Inferior parietal cortex (tissue), 1 donor: ENCODE data around the gene XPO6.
"Not testable (repeated sequence)": the region's sequence is repeated elsewhere in the genome, so short reads cannot be mapped to it uniquely, and the experiment has no call there.

ENCODE experiments used
- DNase-seq: peaks from one replicate; pipeline ENCODE4 v3.0.0-alpha.2; 2016; ENCODE audit errors: extremely low spot score

Gene XPO6, protein sequence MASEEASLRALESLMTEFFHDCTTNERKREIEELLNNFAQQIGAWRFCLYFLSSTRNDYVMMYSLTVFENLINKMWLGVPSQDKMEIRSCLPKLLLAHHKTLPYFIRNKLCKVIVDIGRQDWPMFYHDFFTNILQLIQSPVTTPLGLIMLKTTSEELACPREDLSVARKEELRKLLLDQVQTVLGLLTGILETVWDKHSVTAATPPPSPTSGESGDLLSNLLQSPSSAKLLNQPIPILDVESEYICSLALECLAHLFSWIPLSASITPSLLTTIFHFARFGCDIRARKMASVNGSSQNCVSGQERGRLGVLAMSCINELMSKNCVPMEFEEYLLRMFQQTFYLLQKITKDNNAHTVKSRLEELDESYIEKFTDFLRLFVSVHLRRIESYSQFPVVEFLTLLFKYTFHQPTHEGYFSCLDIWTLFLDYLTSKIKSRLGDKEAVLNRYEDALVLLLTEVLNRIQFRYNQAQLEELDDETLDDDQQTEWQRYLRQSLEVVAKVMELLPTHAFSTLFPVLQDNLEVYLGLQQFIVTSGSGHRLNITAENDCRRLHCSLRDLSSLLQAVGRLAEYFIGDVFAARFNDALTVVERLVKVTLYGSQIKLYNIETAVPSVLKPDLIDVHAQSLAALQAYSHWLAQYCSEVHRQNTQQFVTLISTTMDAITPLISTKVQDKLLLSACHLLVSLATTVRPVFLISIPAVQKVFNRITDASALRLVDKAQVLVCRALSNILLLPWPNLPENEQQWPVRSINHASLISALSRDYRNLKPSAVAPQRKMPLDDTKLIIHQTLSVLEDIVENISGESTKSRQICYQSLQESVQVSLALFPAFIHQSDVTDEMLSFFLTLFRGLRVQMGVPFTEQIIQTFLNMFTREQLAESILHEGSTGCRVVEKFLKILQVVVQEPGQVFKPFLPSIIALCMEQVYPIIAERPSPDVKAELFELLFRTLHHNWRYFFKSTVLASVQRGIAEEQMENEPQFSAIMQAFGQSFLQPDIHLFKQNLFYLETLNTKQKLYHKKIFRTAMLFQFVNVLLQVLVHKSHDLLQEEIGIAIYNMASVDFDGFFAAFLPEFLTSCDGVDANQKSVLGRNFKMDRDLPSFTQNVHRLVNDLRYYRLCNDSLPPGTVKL

DNA sequence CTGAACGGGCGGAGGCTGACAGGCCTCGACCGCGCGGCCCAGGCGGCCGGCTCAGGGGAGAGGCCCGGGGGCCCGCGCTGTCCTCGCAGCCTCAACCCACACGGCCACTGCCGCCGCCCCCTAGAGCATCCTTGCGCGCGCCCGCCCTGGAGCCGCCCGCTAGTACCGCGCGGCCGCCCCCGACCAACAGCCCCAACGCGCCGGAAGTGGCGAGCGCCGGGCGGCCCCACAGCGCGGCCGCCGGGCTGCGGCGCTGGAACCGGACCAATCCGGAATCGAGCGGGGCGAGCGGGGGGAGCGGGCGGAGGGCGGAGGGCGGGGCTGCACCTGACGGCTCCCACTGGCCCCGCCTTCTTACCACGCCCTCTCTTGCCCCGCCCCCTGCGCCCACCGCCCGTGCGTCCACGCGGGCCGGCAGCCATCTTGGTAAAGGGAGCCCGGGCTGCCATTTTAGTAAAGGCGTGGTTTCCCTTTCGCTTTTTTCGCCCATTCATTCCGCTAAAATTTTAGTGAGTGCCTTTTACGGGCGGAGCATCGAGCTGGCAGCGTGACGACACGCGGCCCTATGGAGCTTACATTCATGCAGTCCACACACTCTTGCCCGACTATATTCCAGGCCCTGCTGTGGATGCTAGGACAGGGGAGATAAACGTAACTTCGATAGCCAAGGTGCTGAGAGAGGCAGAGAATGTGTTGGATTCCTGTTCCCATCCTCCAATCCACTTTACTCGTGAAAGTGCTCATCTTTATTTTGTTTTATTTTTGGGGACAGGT is at the start of gene XPO6:
Gene XPO6 (minus strand): TSS at position 208 of the 774 bp plus-strand sequence. CDS start 597 bp downstream, outside the sequence.
- DNase-seq, result peak; percentile 89

DNA sequence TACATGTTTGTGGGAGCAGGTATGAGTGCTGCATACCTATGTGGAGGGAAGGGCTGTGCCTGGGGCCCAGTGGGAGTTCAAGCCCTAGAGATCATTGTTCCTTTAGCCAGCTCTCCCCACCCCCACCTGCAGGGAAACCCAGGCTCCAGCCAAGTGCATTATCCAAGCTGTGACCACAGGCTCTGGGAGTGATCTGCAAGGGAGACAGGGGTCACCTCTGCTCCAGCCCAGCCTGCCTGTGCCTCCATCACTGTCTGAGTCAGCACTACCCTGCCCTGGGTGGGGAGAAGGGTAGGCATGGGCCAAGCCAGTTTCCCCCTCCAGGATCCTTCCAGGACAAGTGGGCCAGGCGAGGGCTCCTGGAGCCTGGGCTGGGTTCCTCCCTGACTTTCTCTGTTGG is 48.4 kb upstream of the XPO6 start:
- no peak for DNase-seq

DNA sequence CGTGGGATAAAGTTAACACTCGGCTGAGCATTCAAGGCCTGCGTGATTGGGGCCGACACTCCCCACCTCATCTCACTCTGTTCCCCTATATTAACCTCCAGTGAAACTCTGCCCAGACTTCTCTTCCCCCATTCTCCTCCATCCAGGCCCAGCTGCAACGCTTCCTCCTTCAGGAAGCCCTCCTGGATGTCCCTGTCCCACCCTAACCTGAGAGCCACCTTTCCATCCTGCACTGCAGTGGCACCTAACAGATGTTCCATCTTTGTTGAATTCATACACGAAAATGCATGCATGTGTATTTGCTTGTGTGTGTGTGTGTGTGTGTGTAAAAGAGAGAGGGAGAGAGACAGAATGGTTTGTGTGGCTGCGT is 48.0 kb upstream of the XPO6 start:
- DNase-seq, result no peak

DNA sequence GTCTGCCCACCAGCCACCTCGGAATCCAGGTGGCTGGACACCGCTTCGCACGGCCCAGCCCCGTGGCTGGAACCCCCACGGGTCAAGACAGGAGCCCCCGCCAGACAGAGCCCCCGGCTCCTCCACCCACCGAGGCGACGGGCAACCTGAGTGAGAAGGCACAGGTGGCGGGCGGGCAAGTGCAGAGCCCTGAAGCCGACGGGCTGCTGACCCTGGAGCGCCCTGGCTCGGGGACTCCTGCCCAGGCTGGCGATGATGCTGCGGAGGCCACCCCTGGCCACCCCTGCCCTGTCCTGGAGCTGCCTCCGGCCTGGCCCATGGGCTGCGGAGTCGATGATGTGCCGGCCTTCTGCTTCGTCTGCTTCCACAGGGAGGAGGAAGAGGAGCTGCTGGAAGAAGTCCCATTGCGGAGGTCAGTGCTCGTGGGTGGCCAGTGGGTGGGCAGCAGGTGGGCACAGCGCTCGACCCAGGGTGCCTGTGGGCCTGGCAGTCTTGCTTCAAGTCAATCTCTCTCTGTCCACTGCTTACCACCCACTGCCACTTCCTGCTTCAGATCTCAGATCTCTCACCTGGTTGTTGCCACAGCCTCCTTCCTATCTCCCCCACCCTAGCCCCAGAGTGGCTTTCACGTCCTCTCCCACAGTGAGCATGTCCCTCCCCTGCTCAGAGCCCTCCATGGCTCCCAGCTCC is 47.5 kb upstream of the XPO6 start:
- no peak for DNase-seq

DNA sequence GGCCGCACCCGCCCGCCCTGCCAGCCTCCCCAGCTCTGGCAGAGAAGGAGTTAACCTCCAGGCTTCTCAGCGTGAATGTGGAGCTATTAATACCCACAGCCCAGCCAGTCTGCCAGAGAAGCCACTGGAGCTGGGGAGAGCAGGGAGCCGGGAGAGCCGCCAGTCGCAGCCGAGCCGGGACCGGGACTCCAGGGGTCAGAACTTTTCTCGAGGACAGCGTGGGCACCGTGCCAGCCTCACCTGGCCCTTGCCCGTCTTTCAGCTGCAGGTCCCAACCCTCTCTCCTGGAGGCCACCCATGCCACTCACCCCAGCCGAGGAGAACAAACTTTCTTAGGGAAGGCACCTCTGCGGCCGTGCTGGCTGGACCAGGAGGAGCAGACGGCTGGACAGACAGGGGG is 46.8 kb upstream of the XPO6 start:
- DNase-seq, result no peak

DNA sequence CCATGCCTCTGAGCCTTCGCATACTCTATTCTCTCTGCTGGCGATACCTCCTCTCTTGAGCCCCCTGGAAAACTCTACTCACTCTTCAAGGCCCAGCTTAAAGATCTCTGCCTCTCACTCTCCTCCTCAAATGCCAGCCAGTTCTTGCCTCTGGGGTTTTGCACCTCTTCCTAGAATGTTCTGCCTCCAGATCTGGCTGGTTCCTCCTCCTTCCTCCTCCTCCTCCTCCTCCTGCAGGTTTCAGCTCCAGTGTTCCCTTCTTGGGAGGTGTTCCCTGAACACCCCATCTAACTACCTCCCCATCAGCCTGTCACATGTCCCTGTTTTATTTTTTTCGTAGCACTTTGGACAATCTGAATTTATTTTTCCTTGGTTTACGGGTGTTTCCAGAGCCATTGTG is 45.5 kb upstream of the XPO6 start:
- no peak for DNase-seq

DNA sequence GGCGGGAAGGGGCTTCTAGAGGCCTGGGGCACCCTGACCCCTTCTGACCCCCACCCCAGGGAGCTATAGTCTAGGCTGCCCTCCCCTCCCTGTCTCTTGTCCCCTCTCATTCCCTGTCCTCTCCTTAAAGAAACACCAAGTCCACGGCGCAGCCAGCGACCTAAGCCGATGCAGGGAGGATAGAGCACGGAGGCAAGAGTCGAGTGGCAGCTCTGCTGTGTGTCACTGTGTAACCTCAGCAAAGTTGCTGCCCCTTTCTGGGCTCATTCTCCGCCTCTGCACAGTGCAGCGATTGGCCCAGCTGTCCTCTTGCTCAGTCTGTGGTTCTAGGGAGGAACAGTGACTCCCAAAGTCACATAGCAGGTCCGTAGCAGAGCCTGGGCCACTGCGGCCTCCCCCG is 44.1 kb upstream of the XPO6 start:
- DNase-seq, result no peak

DNA sequence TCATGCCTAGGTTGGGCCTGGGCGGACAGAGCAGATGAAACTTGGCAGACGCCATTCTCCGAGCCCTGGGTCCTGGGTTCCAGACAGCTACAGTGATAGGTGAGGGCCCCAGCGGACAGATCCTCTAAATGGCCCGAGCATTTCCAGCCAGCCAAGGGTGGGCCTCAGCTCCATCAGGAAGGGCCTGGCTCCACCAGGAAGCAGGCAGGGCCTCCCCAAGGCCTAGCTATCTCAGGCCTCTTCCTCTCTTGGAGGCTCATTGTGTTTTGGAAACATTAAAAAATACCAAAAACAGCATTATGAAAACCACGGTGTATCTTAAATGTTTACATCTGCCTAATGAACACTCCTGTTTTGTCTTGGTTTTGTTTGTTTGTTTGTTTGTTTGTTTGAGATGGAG is 42.4 kb upstream of the XPO6 start:
- no peak for DNase-seq

DNA sequence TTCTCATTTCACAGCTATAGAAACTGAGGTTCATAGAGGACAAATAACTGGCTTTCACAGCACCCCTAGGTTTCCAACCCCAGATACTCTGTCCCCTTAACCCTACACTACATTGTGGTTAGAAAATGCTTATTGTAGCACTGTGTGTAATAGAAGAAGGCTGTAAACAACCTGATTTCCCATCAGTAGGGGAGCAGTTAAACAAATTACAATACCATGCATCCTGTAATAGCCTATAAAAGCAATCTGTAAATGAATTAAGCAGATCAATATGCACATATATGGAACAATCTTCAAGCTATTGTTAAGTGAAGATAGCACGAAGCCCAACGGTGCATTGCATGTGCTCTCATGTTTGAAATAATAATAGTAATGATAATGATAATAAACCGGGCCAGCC is 39.2 kb upstream of the XPO6 start:
- DNase-seq, result no peak

DNA sequence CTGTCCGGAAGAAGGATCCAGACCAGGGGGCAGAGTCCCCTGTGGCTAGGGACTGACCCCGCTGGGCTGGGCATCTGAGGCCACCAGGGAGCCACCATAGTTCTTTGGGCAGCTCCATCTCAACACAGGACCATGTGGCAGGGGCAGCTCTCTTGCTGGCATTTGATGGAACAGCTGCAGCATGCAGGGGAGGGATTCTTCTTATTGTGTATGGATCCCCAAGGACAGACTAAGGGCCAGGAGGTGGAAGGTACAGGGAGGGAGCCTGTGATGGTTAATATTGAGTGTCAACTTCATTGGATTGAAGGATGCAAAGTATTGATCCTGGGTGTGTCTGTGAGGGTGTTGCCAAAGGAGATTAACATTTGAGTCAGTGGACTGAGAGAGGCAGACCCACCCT is 37.7 kb upstream of the XPO6 start:
- not testable (repeated sequence) for DNase-seq

DNA sequence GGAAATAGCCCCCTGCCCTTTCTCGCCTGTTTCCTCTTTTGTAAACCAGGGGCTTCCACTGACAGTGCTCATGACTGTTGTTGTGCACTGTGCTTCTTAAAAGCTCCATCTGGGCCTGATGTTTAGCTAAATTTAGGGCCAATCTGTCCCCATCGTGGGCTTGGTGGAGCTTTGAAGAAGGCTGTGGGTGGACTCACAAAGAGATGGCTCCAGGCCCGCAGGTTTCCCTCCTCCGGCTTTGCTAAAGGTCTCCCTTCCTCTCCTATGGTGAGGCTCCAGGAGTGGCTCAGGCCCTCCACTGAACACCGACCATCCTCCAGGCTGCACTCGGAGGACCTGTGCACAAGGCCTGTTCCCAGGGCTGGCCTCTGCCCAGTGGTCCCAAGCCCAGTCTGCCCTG is 30.2 kb upstream of the XPO6 start:
- no peak for DNase-seq

DNA sequence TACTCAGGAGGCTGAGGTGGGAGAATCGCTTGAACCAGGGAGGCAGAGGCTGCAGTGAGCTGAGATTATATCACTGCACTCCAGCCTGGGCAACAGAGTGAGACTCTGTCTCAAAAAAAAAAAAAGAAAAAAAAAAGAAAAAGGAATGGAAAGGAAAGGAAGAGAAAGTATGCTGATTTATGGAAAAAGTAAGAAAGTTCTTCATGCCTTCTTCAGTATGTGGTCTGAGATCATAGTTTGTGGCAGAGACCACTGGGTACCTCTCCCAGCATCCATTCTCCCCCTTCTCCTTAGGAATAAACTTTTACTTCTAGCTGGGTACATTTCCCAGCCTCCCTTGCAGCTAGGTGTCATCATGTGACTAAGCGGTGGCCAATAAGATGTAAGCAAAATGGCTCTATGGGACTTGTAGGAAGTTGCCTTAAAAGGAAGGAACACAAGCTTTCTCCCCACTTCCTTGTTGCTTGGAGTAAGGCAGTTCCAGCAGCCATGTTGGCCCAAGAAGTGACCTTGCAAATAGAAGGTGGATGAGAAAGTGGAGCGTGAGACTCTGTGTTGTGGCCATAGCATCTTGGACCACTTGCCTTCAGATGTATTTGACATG is 26.1 kb upstream of the XPO6 start:
- DNase-seq, result no peak

DNA sequence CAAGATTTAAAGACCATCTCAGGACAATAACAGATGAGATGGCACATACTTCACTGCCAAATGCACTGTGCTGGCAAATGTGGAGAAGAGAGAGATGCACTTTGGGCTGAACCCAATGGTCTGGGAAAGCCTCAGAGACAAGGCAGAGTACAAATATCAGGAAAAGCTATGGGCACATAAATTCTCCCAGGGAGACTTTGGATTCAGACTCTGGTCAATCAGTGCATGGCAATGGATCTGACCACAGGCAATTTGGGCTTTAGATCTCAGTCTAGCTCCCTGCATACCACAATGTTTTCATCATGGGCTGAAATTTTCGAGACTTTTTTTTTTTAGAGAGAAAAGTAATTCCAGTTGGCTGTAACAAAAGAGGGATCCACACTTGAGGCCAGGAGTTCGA is 20.0 kb upstream of the XPO6 start:
- no peak for DNase-seq

DNA sequence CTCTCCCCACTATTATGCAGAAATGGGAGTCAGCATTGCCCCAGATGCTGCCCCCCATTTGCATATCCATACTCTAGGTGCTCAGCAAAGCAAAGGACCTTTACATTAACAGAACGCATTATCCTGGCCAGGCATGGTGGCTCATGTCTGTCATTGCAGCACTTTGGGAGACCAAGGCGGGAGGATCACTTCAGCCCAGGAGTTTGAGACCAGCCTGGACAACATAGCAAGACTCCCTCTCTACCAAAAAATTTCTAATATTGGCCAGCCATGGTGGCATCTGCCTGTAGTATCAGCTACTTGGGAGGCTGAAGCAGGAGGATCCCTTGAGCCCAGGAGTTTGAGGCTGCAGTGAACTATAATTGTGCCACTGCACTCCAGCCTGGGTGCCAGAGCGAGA is 12.1 kb upstream of the XPO6 start:
- not testable (repeated sequence) for DNase-seq

DNA sequence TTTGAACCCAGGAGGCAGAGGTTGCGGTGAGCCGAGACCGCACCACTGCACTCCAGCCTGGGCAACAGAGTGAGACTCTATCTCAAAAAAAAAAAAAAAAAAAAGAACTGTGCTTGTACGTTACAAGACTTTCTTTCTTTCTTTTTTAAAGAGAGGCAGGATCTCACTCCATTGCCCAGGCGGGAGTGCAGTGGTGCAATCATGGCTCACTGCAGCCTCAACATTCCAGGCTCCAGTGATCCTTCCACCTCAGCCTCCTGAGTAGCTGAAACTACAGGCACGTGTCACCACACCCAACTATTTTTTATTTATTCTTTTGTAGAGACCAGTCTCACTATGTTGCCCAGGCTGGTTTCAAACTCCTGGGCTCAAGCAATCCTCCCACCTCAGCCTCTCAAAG is 8.0 kb upstream of the XPO6 start:
- DNase-seq, result not testable (repeated sequence)

DNA sequence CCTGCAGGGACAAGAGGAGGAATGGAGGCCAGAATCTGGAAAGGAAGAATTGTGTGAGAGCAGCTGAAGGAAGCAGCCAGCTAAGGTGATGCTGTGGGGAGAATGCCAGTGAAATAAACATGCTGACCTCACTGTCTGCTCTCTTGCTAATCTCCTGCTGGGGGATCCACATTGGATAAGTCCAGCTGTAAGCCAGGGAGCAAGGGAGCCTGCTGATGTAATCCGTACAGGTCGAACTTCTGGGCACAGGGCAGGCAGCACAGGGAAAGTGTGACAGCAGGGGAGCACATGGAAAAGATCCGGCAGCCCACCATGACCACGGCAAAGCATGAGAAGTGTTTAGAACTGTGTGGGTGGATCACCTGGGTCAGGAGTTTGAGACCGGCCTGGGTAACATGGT is 7.5 kb upstream of the XPO6 start:
- DNase-seq, result no peak

DNA sequence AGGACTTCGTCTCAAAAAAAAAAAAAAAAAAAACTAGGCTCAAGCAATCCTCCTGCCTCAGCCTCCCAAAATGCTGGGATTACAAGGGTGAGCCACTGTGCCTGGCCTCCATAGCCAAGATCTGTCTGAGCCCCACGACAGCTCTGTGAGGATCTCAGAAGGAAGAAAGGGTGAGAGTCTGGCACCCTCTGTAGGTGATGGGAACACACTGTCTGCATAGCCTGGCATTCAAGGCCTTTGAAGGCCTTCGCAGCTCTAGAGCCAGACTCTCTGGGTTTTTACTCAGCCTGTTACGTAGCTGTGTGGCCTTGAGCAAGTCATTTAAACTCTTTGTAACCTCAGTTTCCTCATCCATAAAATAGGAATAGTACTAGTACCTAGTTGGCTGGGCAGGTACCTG is 6.3 kb upstream of the XPO6 start:
- no peak for DNase-seq

DNA sequence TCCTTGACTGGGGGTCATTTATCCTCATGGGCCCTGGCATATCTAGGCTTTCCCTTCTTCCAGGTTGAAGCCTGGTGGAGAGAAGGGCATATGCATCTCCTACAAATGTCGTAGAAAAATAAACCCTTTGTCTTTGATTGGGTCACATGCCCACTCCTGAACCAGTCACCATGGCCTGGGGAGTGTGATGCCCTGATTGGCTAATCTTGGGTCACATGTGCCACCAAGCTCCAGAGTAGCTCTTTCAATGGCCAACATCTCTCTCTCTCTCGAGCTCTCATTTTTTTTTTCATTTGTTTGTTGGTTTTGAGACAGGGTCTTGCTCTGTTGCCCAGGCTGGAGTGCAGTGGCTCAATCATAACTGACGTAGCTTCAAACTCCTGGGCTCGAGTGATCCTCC is 5.6 kb upstream of the XPO6 start:
- DNase-seq, result no peak

DNA sequence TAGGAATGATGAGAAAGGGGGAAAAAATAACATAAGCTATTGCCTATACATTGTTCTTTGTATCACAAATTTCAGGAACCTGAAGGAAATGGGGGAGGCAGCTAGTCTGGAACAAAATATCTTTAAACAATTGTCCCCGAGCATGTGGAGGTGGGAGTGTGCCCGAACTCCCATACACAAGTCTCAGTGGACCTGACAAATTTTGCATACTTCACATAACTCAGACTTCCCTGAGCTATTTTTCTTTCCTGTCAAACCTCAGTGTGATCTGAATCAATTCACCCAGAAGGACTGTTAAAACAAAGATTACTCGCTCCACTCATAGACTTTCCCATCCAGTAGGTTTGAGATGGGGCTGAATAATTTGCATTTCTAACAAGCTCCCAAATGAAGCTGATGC is 1.6 kb upstream of the XPO6 start:
- DNase-seq, result no peak

DNA sequence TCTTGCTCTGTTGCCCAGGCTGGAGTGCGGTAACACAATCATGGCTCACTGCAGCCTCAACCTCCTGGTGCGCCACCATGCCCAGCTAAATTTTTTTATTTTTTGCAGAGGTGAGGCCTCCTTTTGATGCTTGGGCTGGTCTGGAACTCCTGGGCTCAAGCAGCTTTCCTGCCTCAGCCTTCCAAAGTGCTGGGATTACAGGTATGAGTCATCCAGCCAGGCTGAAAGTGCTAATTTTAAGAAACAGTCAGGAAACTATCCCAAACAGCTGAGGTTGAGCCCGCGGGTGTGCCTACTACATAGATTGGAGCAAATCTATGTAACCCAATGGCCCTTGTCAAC is 738 bp upstream of the XPO6 start:
- no peak for DNase-seq
